NCI-H2081 treated with DMSO at 0.1 percent for 48 hours (cell line): ENCODE measurements around the gene BRAT1.
"Not testable (repeated sequence)": the region's sequence is repeated elsewhere in the genome, so short reads cannot be mapped to it uniquely, and the experiment has no call there.

ENCODE experiments used
- DNase-seq: peaks from one replicate; lab custom pipeline; 2025; lab: John Stamatoyannopoulos, UW

BRAT1 gene

GRCh38 chr7:2535872-2536627, 19.3 kb downstream of the BRAT1 start:
- not testable (repeated sequence) for DNase-seq

- DNase-seq: not testable (repeated sequence)
Observed at GRCh38 chr7:2534214-2534613, 21.1 kb downstream of the BRAT1 start.

- not testable (repeated sequence) for DNase-seq
Observed at GRCh38 chr7:2533566-2533965, 21.8 kb downstream of the BRAT1 start.

GRCh38 chr7:2532816-2533215, 22.5 kb downstream of the BRAT1 start:
- DNase-seq: not testable (repeated sequence)

GRCh38 chr7:2532199-2532772, 23.0 kb downstream of the BRAT1 start:
- not testable (repeated sequence) for DNase-seq

GRCh38 chr7:2531796-2532110, 23.6 kb downstream of the BRAT1 start:
- not testable (repeated sequence) for DNase-seq

- DNase-seq: not testable (repeated sequence)
Observed at GRCh38 chr7:2530994-2531795, 24.1 kb downstream of the BRAT1 start.

- no peak for DNase-seq
Observed at GRCh38 chr7:2530071-2530987, 25.0 kb downstream of the BRAT1 start.

GRCh38 chr7:2529161-2530070, 25.9 kb downstream of the BRAT1 start:
- DNase-seq: no peak

GRCh38 chr7:2528481-2529095, 26.7 kb downstream of the BRAT1 start:
- no peak for DNase-seq

GRCh38 chr7:2527505-2528467, 27.5 kb downstream of the BRAT1 start:
- no peak for DNase-seq

GRCh38 chr7:2526659-2527504, 28.4 kb downstream of the BRAT1 start:
- no peak for DNase-seq

- DNase-seq: peak; percentile 60
Observed at GRCh38 chr7:2525658-2526630, 29.4 kb downstream of the BRAT1 start.

- no peak for DNase-seq
Observed at GRCh38 chr7:2524808-2525657, 30.3 kb downstream of the BRAT1 start.

- peak; percentile 86 for DNase-seq
Observed at GRCh38 chr7:2523941-2524807, 31.1 kb downstream of the BRAT1 start.
